Testis (tissue), 2 donors: Measurements from ENCODE around the gene H1-8.

Experiments
- CTCF ChIP-seq, 3 experiments: fragments of 450-650 bp in 2 of 3; fragments of 200-600 bp in 1 of 3; sonication (generic) in 1 of 3; IDR thresholded peaks; one replicate each; pipeline ENCODE4 v1.5.1; 2016 to 2019; ENCODE audit warnings: antibody characterized with exemption in 3 of 3, mild to moderate bottlenecking in 2 of 3, moderate library complexity in 1 of 3
- POLR2A ChIP-seq: fragments of 450-650 bp; IDR thresholded peaks from one replicate; pipeline ENCODE4 v1.6.1; 2017; ENCODE audit warnings: antibody characterized with exemption, mild to moderate bottlenecking, moderate library complexity

- TF ChIP-seq CTCF (IDR thresholded peaks at IDR 0.05), result no peak
- no peak for TF ChIP-seq POLR2A
Measured at GRCh38 chr3:129585949-129586657, 43.1 kb downstream of the H1-8 start.
